Right lobe of liver (tissue), 6 donors: ENCODE results near the gene SGK2. TPM values are rescaled to one million over a fixed set of nuclear protein-coding genes. Genes with fewer than 3 reads are reported as not detected.

ENCODE experiments used
- ATAC-seq, 4 donors: fragments of 200-7000 bp; cut with Tn5 transposase; one replicate each; pipeline ENCODE4 v1.9.1; 2020; ENCODE audit warnings: mild to moderate bottlenecking in 4 of 4, moderate library complexity in 4 of 4
- DNase-seq, 3 donors: peaks; one replicate each; pipeline ENCODE4 v3.0.0-alpha.2; 2020
- H3K27ac ChIP-seq, 3 donors: fragments of 200-600 bp; one replicate each; pipeline ENCODE4 v1.8.0; 2022
- H3K27me3 ChIP-seq, 2 donors: fragments of 200-600 bp; one replicate each; pipeline ENCODE4 v1.8.0; 2022
- H3K36me3 ChIP-seq, 4 donors: fragments of 200-600 bp; sonication (generic) in 1 of 4; one replicate each; pipeline versions ENCODE4 v1.5.1 to v1.8.0; 2017 to 2022; ENCODE audit warnings: control low read depth in 1 of 4
- H3K4me1 ChIP-seq, 4 donors: fragments of 200-600 bp; sonication (generic) in 1 of 4; one replicate each; pipeline versions ENCODE4 v1.5.1 to v1.8.0; 2017 to 2022; ENCODE audit warnings: control low read depth in 1 of 4
- H3K4me3 ChIP-seq, 3 donors: fragments of 200-600 bp; one replicate each; pipeline ENCODE4 v1.8.0; 2022
- H3K9me3 ChIP-seq, 4 donors: fragments of 200-600 bp; sonication (generic) in 1 of 4; one replicate each; pipeline versions ENCODE4 v1.5.1 to v1.8.0; 2017 to 2022; ENCODE audit warnings: control low read depth in 1 of 4
- CTCF ChIP-seq, 4 donors: fragments of 200-600 bp in 3 of 4; fragments of 450-650 bp in 1 of 4; IDR thresholded peaks; one replicate each; pipeline versions ENCODE4 v1.5.1 to v1.8.0; 2016 to 2022; ENCODE audit warnings: antibody characterized with exemption in 4 of 4, mild to moderate bottlenecking in 2 of 4
- POLR2A ChIP-seq: fragments of 450-650 bp; IDR thresholded peaks from one replicate; pipeline ENCODE4 v1.6.1; 2017; ENCODE audit warnings: antibody characterized with exemption, mild to moderate bottlenecking
- WGBS: methylation state at CpG from one replicate; pipeline ENCODE4 v1.1.6; 2018; ENCODE audit warnings: low coverage, low lambda C conversion rate; ENCODE audit not compliant: insufficient coverage; ENCODE audit errors: missing lambda C conversion rate; 5-methylcytosine and 5-hydroxymethylcytosine counted together
- intact Hi-C, 2 donors: fragments of 100-400 bp; cut with DNase I; formaldehyde crosslinking; loops; one replicate each; pipeline versions ENCODE4 v1.11.2 to v1.14.1; 2022
- total RNA-seq, 6 experiments: library from RNA; depleted of rRNA in 2 of 6; stranded (reverse); fragments of >200 nt in 2 of 6; fragmentation: NEBNext Ultra II Directional in 3 of 6; extraction: Animal tissue kit (Norgen Biotek cat#: 25700) in 3 of 6; gene quantifications; one replicate each; pipeline versions ENCODE4 v1.1.0 to v1.2.4, GENCODE V29; 2016 to 2023
- donor health status: DM: no; HTN: yes; CAD: no.
- donor health status: DM: no; HTN: no; CAD: no.
- donor health status: DM: no; HTN: no; CAD: no.
- donor health status: DM: no; HTN: yes; CAD: no.
- donor health status: DM: no; HTN: yes; CAD: no.

The SGK2 gene
- total RNA-seq, 6 experiments from 2014 or later: 47.3 to 80.2 (median 66.9) TPM

GRCh38 chr20:43513931-43514647, 44.7 kb upstream of the SGK2 start:
- no peaks in the 10 kb centered on the region for H3K36me3 ChIP-seq
- intact Hi-C loops: no loop called here
- peak; percentile 94 to 97 (median 96) for ATAC-seq
- peak; percentile 97 to 99 (median 98) for DNase-seq
- peak overlapping the region; percentile 42 to 70 (median 58) for H3K4me3 ChIP-seq
- WGBS: 44% methylated on average over 14 of the region's 39 CpGs
- H3K9me3 ChIP-seq: no peaks in the 10 kb centered on the region
- no peaks in the 10 kb centered on the region for H3K27me3 ChIP-seq
- H3K4me1 ChIP-seq: no peaks in the 10 kb centered on the region
- H3K27ac ChIP-seq: no peak overlapping the region
- TF ChIP-seq CTCF (IDR thresholded peaks at IDR 0.05) (peak; percentile 13 to 20 (median 18)), POLR2A (peak; percentile 59)

GRCh38 chr20:43514648-43514999, 44.2 kb upstream of the SGK2 start:
- H3K4me3 ChIP-seq: peak overlapping the region; percentile 42 to 70 (median 58)
- H3K4me1 ChIP-seq: no peaks in the 10 kb centered on the region
- ATAC-seq (no peak), DNase-seq (no peak)
- no peak overlapping the region for H3K27ac ChIP-seq
- intact Hi-C loops: no loop called here
- TF ChIP-seq POLR2A (peak; percentile 7), CTCF (IDR thresholded peaks at IDR 0.05) (no peak)
- H3K36me3 ChIP-seq: no peaks in the 10 kb centered on the region
- WGBS: 20% methylated on average over 2 of the region's 27 CpGs
- no peaks in the 10 kb centered on the region for H3K9me3 ChIP-seq
- H3K27me3 ChIP-seq: no peaks in the 10 kb centered on the region

GRCh38 chr20:43515628-43516027, 43.2 kb upstream of the SGK2 start:
- H3K4me1 ChIP-seq: no peaks in the 10 kb centered on the region

GRCh38 chr20:43516251-43516824, 42.5 kb upstream of the SGK2 start:
- Histone ChIP-seq H3K4me1 (no peaks in the 10 kb centered on the region), H3K27me3 (no peaks in the 10 kb centered on the region), H3K27ac (no peak overlapping the region), H3K4me3 (no peak overlapping the region), H3K36me3 (no peaks in the 10 kb centered on the region), H3K9me3 (no peaks in the 10 kb centered on the region)
- 80% methylated on average over 1 of the region's 1 CpG for WGBS
- ATAC-seq: no peak
- TF ChIP-seq POLR2A (no peak), CTCF (IDR thresholded peaks at IDR 0.05) (no peak)
- no peak for DNase-seq
- intact Hi-C loops: no loop called here

More at GRCh38 chr20:43515628-43516027, 43.2 kb upstream of the SGK2 start:
- DNase-seq (no peak), ATAC-seq (no peak)
- Histone ChIP-seq H3K27ac (no peak overlapping the region), H3K4me3 (no peak overlapping the region), H3K9me3 (no peaks in the 10 kb centered on the region), H3K27me3 (no peaks in the 10 kb centered on the region), H3K36me3 (no peaks in the 10 kb centered on the region)
- no peak for TF ChIP-seq CTCF (IDR thresholded peaks at IDR 0.05)
- TF ChIP-seq POLR2A: no peak
- intact Hi-C loops: no loop called here
- WGBS: 67% methylated on average over 1 of the region's 2 CpGs
